Adrenal gland (tissue), 12 donors: ENCODE measurements around the gene WDR3. TPM values are rescaled to one million over a fixed set of nuclear protein-coding genes. Genes with fewer than 3 reads are reported as not detected.

Experiments used
- DNase-seq, 7 donors: peaks; one replicate each; pipeline ENCODE4 v3.0.0-alpha.2; 2019 to 2020
- H3K27ac ChIP-seq, 5 donors: fragments of 200-600 bp; sonication (generic) in 4 of 5; 1 replicate in 3 of 5; 2 replicates in 2 of 5; pipeline versions ENCODE4 v1.5.1 to v1.8.0; 2016 to 2020; ENCODE audit warnings: mild to moderate bottlenecking in 1 of 5
- H3K27me3 ChIP-seq: fragments of 200-600 bp; 2 replicates; pipeline ENCODE4 v1.8.0; 2021
- H3K36me3 ChIP-seq, 2 donors: fragments of 200-600 bp; replicated peaks in 1 of 2; 1 replicate in 1 of 2; 2 replicates in 1 of 2; pipeline versions ENCODE4 v1.5.1 to v1.8.0; 2018 to 2022
- H3K4me1 ChIP-seq, 2 donors: fragments of 200-600 bp; replicated peaks in 1 of 2; 1 replicate in 1 of 2; 2 replicates in 1 of 2; pipeline versions ENCODE4 v1.5.1 to v1.8.0; 2018 to 2021
- H3K4me3 ChIP-seq, 4 donors: fragments of 200-600 bp; sonication (generic) in 3 of 4; one replicate each; pipeline ENCODE4 v1.5.1; 2016 to 2018
- H3K9me3 ChIP-seq, 3 donors: fragments of 200-600 bp; sonication (generic) in 1 of 3; replicated peaks in 1 of 3; 1 replicate in 2 of 3; 2 replicates in 1 of 3; pipeline versions ENCODE4 v1.5.1 to v1.8.0; 2016 to 2021
- CTCF ChIP-seq, 6 experiments: fragments of 450-650 bp in 4 of 6; fragments of 200-600 bp in 2 of 6; sonication (generic) in 1 of 6; IDR thresholded peaks; 1 replicate in 5 of 6; 2 replicates in 1 of 6; pipeline versions ENCODE4 v1.5.1 to v1.8.0; 2016 to 2021; ENCODE audit warnings: antibody characterized with exemption in 6 of 6, mild to moderate bottlenecking in 2 of 6, moderate library complexity in 1 of 6
- POLR2A ChIP-seq, 2 donors: fragments of 450-650 bp; IDR thresholded peaks; one replicate each; pipeline ENCODE4 v1.6.1; 2017; ENCODE audit warnings: antibody characterized with exemption in 2 of 2, mild to moderate bottlenecking in 2 of 2, moderate library complexity in 1 of 2
- WGBS, 4 donors: extraction: QIAGEN DNeasy Blood & Tissue Kit in 2 of 4; methylation state at CpG; one replicate each; pipeline versions ENCODE4 v1.1.5 to v1.1.7; 2013 to 2017; 5-methylcytosine and 5-hydroxymethylcytosine counted together
- intact Hi-C, 2 donors: fragments of 100-400 bp; cut with DNase I; formaldehyde crosslinking; loops; one replicate each; pipeline versions ENCODE4 v1.14.1 to v1.15.0; 2022 to 2023
- polyA plus RNA-seq, 3 donors: library from polyadenylated mRNA; stranded (reverse); fragments of 200-250 nt in 2 of 3; fragments of 350-450 nt in 1 of 3; fragmentation: Illumina TruSeq in 1 of 3; extraction: RNeasy Lipid Tissue Mini Kit (QIAGEN cat#74804) in 1 of 3; gene quantifications; one replicate each; pipeline ENCODE4 v1.2.3, GENCODE V29; 2013 to 2014
- total RNA-seq, 9 donors: library from RNA; depleted of rRNA in 4 of 9; stranded (reverse); fragments of >200 nt in 4 of 9; fragments of 120-200 nt in 1 of 9; fragmentation: NEBNext Ultra II Directional in 1 of 9; extraction: Animal tissue kit (Norgen Biotek cat#: 25700) in 1 of 9; gene quantifications; one replicate each; pipeline versions ENCODE4 v1.1.0 to v1.2.4, GENCODE V29; 2013 to 2023
- donor health status: healthy with polysubstance abuse.
- donor health status: Bipolar disorder and iron deficiency.
- donor health status: DM: yes; HTN: yes; CAD: no.
- donor health status: DM: no; HTN: no; CAD: no.
- donor health status: DM: no; HTN: no; CAD: no.
- donor health status: DM: yes; HTN: yes; CAD: no.

Gene WDR3
- total and polyA plus RNA-seq, 12 donors = 2.8 to 57.4 (median 27.8) TPM

- TF ChIP-seq CTCF (IDR thresholded peaks at IDR 0.05) = no peak
- H3K27me3 ChIP-seq = no peaks in the 10 kb centered on the region
- no peak overlapping the region for H3K4me3 ChIP-seq
- intact Hi-C loops = no loop called here
- H3K27ac ChIP-seq = no peak overlapping the region
- no peaks in the 10 kb centered on the region for H3K9me3 ChIP-seq
- no peak for DNase-seq
- H3K4me1 ChIP-seq = peaks cover 7 to 31% of the 10 kb centered on the region in 2 donors
- 89 to 93% (median 92%) methylated on average over 4 of the region's 4 CpGs for WGBS, 4 donors
- H3K36me3 ChIP-seq = peaks cover 0 to 12% of the 10 kb centered on the region in 2 donors
These were observed 3.0 kb downstream of the WDR3 start for GRCh38 chr1:117932576-117932975.

- 93 to 97% (median 94%) methylated on average over 2 of the region's 2 CpGs for WGBS, 4 donors
- TF ChIP-seq CTCF (IDR thresholded peaks at IDR 0.05) (no peak), POLR2A (IDR thresholded peaks at IDR 0.05) (no peak)
- H3K27ac ChIP-seq = no peak overlapping the region
- no peaks in the 10 kb centered on the region for H3K27me3 ChIP-seq
- H3K9me3 ChIP-seq = no peaks in the 10 kb centered on the region
- intact Hi-C loops = no loop called here
- DNase-seq = no peak
- peaks cover 0 to 22% of the 10 kb centered on the region in 2 donors for H3K36me3 ChIP-seq
- H3K4me3 ChIP-seq = no peak overlapping the region
- peaks cover 0 to 21% of the 10 kb centered on the region in 2 donors for H3K4me1 ChIP-seq
These were observed 4.2 kb downstream of the WDR3 start for GRCh38 chr1:117933769-117934168.

- 95 to 99% (median 97%) methylated on average over 2 of the region's 2 CpGs for WGBS, 4 donors
- no peaks in the 10 kb centered on the region for H3K27me3 ChIP-seq
- no peak for DNase-seq
- H3K4me1 ChIP-seq = no peaks in the 10 kb centered on the region
- no peak overlapping the region for H3K27ac ChIP-seq
- intact Hi-C loops = no loop called here
- no peak overlapping the region for H3K4me3 ChIP-seq
- no peaks in the 10 kb centered on the region for H3K9me3 ChIP-seq
- H3K36me3 ChIP-seq = peaks cover 0 to 89% of the 10 kb centered on the region in 2 donors
- TF ChIP-seq POLR2A (IDR thresholded peaks at IDR 0.05) (no peak), CTCF (IDR thresholded peaks at IDR 0.05) (no peak)
These were observed 12.8 kb downstream of the WDR3 start for GRCh38 chr1:117942293-117942692.

- intact Hi-C loops = no loop called here
- DNase-seq = no peak
- H3K36me3 ChIP-seq = peaks cover 0 to 81% of the 10 kb centered on the region in 2 donors
- H3K27me3 ChIP-seq = no peaks in the 10 kb centered on the region
- no peak overlapping the region for H3K4me3 ChIP-seq
- 88 to 100% (median 95%) methylated on average over 1 of the region's 1 CpG for WGBS, 4 donors
- peaks cover 4 to 10% of the 10 kb centered on the region in 2 donors for H3K4me1 ChIP-seq
- H3K9me3 ChIP-seq = no peaks in the 10 kb centered on the region
- H3K27ac ChIP-seq = no peak overlapping the region
- TF ChIP-seq POLR2A (IDR thresholded peaks at IDR 0.05) = no peak
- TF ChIP-seq CTCF (IDR thresholded peaks at IDR 0.05) = no peak
These were observed 22.8 kb downstream of the WDR3 start for GRCh38 chr1:117952386-117952785.
